HG03571 (cell line): Measurements from ENCODE around the gene LRRC59.

Source experiments
- ATAC-seq: cut with Tn5 transposase; IDR thresholded peaks from one replicate; pipeline ENCODE4 v1.9.1; 2021; ENCODE audit not compliant: unreplicated experiment

Gene LRRC59

GRCh38 chr17:50363217-50364060 lies 33.9 kb downstream of the LRRC59 start:
- ATAC-seq: no peak

- no peak for ATAC-seq
Measured at GRCh38 chr17:50362661-50363060, 34.7 kb downstream of the LRRC59 start.

GRCh38 chr17:50361561-50362480 lies 35.5 kb downstream of the LRRC59 start:
- ATAC-seq: no peak

- ATAC-seq: no peak
Measured at GRCh38 chr17:50360486-50361115, 36.7 kb downstream of the LRRC59 start.

DNA sequence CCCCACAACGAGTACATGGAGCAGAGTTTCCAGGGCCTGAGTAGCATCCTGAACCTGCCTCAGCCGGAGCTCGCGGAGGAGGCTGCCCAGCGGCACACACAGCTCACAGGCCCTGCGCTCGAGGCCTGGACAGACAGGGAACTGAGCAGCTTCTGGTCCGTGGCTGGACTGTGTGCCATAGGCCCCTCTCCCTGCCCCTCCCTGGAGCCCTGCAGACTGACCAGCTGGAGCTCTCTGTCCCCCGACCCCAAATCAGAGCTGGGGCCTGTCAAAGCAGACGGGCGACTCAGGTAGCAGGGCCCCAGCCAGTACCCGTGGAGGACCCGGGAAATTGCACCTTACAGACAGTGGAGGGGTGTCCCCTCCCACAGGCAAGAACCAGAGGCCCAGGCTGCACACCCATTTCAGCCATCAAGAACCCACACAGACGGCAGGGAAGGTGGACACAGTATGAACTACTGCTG lies 37.3 kb downstream of the LRRC59 start:
- ATAC-seq: no peak

- ATAC-seq: no peak
Measured at GRCh38 chr17:50359005-50359699, 38.2 kb downstream of the LRRC59 start.

DNA sequence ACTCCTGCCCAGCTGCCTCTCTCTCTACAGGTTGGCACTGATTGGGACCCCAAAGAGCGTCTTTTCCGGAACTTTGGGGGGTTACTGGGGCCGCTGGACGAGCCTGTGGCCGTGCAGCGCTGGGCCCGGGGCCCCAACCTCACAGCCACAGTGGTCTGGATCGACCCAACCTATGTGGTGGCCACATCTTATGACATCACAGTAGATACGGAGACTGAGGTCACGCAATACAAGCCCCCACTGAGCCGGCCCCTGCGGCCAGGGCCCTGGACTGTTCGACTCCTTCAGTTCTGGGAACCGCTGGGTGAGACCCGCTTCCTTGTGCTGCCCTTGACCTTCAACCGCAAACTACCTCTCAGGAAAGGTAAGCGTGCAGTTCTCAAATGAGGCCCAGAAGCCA lies 39.1 kb downstream of the LRRC59 start:
- ATAC-seq: no peak

DNA sequence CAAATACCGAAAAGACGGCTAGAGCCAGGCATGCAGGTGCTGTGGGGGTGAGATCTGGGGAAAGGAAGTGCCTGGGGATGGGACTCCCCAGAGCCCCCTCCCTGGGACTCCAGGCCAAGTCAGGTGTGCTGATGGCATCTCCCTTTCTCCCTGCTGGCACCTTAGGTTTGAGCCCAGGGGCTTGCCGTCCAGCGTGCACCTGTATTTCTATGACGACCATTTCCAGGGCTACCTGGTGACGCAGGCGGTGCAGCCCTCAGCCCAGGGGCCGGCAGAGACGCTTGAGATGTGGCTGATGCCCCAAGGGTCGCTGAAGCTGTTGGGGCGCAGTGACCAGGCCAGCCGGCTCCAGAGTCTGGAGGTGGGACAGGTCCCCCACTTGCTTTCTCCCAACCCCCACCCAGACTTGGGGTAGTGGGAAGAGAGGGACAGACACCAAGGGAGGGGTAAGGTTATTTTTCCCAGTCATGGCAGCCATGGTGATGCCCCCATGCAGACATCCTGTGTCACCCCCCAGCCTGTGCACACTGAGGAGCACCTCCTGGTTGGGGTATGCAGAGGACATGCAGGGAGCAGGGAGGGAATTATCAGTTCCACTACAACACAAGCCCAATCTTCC lies 40.3 kb downstream of the LRRC59 start:
- no peak for ATAC-seq

DNA sequence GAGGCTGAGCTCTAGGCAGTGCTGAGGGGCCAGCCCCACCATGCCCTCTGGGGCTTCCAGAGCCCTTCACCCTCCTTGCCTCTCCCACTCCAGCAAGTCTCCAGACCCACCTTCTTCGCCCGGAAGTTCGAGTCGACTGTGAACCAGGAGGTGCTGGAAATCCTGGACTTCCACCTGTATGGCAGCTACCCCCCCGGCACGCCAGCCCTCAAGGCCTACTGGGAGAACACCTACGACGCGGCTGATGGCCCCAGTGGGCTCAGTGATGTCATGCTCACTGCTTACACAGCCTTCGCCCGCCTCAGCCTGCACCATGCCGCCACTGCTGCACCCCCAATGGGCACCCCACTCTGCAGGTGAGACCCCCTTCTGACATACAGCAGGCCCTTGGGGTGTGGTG lies 40.9 kb downstream of the LRRC59 start:
- ATAC-seq: no peak

GRCh38 chr17:50355701-50356341 lies 41.5 kb downstream of the LRRC59 start:
- ATAC-seq: no peak

DNA sequence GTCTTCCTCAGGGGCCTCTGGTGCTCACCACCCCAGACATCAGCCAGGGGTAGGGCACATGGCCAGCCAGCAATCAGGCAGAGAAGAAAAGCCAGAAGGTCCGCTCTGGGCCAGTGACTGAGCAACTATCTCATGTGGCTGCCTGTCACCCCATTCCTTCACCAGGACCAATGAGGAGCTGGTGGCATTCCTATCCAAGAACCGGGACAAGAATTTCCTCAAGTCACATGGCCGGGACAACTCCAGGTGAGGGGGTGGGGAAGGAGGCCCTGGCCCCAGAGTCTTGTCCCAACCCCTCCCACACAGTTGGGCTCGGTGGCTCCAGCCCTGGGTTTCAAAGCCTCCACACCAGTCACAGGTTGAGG lies 42.0 kb downstream of the LRRC59 start:
- no peak for ATAC-seq

GRCh38 chr17:50354776-50355175 lies 42.5 kb downstream of the LRRC59 start:
- ATAC-seq: no peak

GRCh38 chr17:50354198-50354597 lies 43.1 kb downstream of the LRRC59 start:
- no peak for ATAC-seq

DNA sequence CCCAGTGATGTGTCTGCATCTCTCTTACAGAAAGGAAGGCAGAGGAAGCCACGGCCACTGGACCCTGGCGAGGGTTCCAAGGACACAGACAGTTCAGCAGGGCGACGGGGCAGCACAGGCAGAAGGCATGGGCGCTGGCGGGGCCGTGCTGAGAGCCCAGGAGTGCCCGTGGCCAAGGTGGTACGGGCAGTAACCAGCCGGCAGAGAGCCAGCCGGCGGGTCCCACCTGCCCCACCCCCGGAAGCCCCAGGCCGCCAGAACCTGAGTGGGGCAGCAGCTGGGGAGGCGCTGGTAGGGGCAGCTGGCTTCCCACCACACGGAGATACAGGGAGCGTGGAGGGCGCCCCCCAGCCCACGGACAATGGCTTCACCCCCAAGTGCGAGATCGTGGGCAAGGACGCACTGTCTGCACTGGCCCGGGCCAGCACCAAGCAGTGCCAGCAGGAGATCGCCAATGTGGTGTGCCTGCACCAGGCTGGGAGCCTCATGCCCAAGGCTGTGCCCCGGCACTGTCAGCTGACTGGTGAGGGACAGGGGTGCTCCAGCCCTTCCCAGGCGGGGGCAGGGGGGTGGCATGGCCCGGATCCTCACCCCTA lies 43.6 kb downstream of the LRRC59 start:
- ATAC-seq: no peak

GRCh38 chr17:50352693-50353599 lies 44.4 kb downstream of the LRRC59 start:
- ATAC-seq: no peak

DNA sequence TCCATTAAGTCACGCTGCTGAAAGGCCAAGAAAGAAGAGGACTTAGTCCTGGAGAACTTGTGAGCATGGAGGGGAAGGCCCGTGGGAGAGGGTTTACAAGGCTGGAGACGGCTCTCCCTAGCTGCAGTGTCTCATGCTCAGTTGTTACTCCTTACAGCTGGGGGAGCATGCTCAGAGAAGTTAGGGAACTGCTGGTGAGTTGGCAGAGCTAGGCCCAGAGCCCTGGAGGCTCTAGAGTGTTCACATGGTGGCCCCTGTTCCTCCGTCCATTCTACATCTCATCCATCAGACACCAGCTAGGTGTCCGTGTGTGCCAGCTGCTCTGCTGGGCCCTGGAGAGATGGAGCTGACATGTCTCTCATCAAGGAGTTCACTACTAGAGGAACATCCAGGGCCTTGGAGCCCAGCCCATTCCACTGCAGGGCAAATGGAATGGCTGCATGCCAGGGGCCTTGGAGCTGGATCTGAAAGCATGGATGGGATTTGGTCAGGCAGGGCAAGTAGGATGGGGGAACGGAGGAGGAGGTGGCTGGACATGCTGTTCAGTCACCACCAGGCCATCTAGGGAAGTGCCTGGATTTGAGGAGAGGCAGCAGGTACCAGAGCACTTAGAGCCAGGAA lies 45.1 kb downstream of the LRRC59 start:
- ATAC-seq: no peak

DNA sequence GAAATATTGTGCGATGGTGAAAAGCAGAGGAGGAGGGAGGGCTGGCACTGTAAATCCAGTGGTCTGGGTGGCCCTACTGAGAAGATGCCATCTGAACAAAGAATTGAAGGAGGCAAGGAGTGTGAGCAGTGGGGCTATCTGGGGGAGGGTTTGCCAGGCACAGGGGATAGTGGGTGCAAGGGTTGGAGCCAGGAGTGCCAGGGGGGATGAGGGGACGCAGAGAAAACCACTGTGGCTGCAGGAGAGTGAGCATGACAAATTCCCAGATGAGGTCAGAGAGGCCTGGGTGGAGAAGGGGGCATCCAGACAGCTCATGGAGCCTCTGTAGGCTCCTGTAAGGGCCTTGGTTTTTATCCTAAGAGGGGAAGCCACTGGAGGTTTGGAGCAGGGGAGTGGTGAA lies 46.6 kb downstream of the LRRC59 start:
- ATAC-seq: no peak

GRCh38 chr17:50349243-50349600 lies 48.1 kb downstream of the LRRC59 start:
- no peak for ATAC-seq
